ENCODE data around the gene TLCD1.
"Not testable (repeated sequence)": the region's sequence is repeated elsewhere in the genome, so short reads cannot be mapped to it uniquely, and the experiment has no call there.

TLCD1 gene

DNA sequence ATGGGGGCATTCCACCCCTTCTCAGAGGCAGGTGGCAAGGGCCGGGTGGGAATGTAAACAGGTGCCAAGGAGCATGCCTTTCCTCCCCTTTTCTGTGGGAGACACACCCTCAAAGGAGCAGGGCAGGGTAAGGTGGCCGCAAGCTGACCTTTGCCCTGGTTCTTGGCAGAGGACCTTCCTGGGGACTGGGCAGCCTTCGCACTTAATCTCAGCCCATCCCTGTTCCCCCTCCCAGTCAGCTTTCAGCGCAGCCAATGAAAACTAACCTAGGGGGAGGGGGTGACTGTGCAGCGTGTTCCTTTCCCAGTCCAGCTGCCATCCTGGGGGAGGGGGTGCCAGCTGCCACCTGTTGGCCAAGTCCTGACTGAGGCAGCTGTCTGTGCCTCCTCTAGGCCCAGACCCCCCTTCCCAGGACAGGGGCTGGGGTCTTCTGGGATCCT is 20.6 kb upstream of the TLCD1 start:
- DNase-seq, result peak; percentile 96

GRCh38 chr17:28745786-28746411 is 19.9 kb upstream of the TLCD1 start:
- no peak for DNase-seq

GRCh38 chr17:28744972-28745785 is 19.1 kb upstream of the TLCD1 start:
- peak; percentile 77 for DNase-seq

GRCh38 chr17:28744104-28744971 is 18.3 kb upstream of the TLCD1 start:
- peak; percentile 56 for DNase-seq

GRCh38 chr17:28743243-28744103 is 17.4 kb upstream of the TLCD1 start, which contains the start of gene TRAF4:
TSS of gene TRAF4 (plus strand) at chr17:28744011. CDS start at chr17:28744113, 102 bp downstream.
- DNase-seq, result peak; percentile 97

DNA sequence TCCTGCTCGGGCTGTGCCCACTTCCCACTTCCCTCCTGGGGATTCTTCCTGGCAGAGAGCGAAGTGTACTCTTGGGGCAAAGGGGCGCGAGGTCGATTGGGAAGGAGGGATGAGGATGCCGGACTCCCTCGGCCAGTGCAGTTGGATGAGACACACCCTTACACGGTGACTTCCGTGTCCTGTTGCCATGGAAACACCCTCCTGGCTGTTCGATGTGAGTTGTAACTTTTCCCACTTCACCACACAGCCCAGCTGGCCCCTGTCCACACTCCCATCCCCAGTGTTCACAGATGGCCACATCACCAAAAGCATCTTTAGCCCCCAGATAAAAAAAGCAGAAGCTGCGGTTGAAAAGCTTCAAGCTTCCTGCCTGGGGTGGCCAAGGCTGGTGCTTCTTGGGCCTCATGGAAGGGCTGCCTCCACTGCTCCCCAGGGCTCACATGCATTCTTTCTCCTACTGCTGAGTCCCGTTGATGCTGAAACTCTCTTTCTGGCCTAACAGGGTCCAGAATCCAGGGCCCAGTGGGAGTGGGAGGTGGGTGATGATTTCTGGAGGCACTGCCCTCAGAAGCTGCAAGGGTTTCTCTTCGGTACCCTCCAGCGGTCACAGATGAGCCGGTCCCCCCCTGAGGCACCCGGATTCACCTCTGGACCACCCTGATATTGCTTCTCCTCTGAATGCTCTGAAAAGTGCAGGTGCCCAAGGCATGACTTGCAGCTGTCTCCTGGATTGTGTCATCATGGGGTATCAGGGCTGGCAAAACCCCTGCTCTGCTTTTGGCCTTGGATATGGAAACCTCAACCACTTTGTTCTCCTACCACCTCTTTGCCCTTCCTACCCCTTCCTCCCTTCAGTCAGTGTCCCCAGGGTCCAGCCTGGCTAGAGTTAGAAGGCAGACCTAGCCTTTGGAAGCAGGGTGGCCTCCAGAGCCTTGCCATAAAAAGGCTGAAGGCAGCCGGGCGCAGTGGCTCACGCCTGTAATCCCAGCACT is 15.6 kb upstream of the TLCD1 start:
- DNase-seq, result no peak

DNA sequence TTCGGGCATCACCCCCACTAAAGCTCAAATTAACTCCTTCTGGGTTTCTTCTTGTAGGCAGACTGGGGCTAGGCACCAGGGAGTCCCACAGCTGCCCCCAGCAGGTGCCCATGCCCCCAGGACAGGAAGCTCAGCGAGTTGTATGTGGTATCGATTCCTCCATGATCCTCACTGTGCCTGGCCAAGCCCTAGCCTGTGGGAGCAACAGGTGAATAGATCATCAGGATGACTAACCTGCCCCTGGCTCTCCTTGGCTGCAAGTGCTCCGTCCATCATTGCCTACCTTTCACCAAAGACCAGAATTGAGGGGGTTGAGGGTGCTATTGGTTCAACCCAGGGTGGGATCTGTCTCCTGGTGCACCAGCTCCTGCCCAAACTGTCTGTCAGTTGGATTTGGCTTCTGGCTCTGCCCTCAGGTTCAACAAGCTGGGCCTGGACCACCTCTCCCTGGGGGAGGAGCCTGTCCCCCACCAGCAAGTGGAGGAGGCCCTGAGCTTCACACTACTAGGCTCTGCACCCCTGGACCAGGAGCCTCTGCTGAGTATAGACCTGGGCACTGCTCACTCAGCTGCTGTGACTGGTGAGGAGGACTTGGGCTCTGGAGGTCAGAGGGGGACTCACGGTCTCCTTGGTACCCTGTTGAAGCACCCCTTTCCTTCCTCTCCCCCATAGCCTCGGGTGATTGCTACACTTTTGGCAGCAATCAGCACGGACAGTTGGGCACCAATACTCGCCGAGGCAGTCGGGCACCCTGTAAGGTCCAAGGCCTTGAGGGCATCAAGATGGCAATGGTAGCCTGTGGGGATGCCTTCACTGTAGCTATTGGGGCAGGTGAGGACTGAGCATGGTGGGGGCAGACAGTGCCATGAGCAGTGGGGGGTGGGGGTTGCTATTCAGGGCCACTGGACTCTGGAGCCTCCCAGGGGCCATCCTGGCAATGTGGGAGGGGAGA is 14.6 kb upstream of the TLCD1 start:
- DNase-seq, result no peak

DNA sequence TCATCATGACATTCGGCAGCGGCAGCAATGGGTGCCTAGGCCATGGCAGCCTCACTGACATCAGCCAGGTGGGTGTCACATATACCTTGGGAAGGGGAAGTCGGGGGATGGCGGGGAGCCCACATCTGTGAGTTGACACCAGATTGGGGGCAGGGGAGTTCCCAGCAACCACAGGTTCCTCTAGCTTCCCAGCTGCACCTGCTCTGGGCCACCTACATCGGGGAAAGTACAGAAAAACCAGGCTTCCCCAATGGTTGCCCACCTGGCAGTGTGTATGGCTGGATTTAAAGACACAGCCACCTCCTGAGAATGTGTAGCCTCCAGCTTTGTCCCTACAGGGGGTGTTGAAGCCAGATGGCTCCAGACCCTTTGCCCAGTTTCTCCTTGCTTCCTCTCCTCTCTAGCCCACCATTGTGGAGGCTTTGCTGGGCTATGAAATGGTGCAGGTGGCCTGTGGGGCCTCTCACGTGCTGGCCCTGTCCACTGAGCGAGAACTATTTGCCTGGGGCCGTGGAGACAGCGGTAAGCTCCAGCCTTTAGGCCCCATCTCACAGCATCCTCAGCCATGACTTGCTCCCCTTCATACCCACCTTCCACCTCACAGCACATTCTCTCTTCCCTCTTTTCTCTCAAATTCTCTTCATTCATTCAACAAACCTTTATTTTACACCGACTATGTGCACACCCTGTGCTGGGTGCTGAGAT is 12.8 kb upstream of the TLCD1 start:
- no peak for DNase-seq

DNA sequence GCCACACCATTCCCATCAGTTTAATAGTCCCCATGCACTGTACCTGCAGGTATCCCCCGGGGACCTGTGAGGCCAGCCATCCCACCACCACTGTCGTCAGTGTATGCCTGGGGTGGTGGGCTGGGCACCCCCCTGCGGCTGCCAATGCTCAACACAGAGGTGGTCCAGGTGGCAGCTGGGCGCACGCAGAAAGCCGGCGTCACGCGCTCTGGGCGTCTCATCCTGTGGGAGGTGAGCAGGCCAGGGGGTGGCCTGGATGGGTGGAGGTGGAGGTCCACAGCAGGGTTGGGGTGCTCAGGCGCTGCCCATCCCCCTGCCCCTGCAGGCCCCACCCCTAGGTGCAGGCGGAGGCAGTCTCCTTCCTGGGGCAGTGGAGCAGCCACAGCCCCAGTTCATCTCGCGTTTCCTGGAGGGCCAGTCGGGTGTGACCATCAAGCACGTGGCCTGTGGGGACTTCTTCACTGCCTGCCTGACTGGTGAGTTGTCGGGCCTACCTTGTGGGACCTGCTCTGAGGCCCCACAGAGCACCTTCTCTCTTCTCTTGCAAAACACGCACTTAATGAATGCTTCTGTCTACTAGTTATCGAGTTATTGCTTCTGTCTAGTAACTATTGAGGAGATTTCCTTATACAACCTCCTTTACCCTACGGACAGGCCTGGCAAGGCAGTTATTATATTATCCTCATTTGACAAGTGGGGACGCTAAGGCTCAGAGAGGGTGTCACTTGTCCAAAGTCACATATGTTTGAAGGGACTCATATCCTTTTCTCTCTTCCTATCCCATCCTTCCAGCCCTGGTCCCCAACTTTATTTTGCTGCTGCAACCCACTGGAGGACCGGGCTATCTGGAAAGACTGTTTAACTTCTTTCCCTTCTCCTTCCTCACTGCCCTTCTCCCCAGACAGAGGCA is 12.0 kb upstream of the TLCD1 start:
- DNase-seq, result no peak

GRCh38 chr17:28737316-28737715 is 11.3 kb upstream of the TLCD1 start:
- DNase-seq, result no peak

GRCh38 chr17:28735913-28736769 is 10.1 kb upstream of the TLCD1 start:
- not testable (repeated sequence) for DNase-seq

DNA sequence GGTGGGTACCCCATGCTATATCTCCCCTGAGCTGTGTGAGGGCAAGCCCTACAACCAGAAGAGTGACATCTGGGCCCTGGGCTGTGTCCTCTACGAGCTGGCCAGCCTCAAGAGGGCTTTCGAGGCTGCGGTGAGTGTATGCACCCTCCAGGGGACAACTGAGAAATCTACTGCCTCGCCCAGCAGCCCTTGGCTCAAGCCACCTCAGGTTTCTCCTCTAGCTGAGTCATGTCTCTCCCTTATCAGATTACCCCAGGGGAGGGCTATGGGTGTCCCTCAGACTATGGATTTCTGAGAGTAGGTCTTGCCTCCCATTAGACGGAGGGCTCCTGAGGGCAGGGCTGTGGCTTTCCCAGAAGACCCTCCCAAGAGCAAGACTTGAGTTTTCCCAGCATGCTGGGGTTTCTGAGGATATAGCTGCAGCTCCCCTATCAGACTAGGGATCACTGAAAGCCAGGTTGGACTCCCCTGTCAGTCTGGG is 9.2 kb upstream of the TLCD1 start:
- no peak for DNase-seq

DNA sequence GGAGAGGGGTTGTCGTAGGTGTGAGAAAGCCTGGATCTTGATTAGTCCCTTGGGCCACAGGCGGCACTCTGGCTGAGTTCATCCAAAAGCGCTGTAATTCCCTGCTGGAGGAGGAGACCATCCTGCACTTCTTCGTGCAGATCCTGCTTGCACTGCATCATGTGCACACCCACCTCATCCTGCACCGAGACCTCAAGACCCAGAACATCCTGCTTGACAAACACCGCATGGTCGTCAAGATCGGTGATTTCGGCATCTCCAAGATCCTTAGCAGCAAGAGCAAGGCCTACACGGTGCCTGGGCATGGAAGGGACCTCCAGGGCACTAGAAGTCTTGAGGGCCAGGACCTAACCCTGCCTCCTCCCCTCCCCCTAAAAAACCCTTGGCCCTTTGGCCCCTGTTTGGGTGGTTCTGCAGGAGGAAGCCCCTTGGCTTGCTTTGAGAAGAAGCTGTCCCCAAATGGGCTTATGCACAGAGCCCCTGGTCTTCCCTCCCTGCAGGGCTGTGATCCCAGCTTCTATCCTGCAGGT is 8.7 kb upstream of the TLCD1 start:
- DNase-seq, result no peak

DNA sequence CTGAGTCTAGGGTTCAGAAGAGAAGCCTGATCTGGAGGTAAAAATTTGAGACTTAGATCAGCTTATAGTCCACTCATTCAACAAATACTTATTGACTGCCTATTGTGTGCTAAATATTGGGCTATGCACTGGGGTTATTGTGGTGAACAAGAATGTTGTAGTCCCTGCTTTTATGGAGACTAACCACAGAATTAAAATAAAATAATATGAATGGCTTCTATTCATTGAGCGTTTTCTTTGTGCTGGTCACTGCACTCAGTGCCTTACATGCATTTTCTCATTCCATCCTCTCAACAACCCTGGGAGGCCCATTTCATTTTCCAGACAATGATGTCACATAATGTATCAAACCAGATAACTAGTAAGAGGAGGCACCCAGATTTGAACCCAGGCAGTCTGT is 7.3 kb upstream of the TLCD1 start:
- no peak for DNase-seq

DNA sequence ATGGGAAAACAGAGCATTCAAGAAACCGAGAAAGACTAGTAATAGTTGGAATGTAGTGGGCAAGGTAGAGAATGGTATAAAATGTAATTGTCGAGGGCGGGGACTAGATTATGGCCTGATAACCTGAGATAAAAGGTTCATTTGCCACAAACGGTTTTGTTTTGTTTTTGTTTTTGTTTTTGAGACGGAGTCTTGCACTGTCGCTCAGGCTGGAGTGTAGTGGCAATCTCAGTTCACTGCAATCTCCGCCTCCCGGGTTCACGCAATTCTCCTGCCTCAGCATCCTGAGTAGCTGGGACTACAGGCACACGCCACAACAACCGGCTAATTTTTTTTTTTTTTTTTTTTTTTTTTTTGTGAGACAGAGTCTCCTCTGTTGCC is 3.9 kb upstream of the TLCD1 start:
- DNase-seq, result no peak

- DNase-seq, result peak; percentile 97
Measured at GRCh38 chr17:28728364-28729200, 2.5 kb upstream of the TLCD1 start, which contains the start of gene NEK8. TSS of gene NEK8 (plus strand) at chr17:28728788. CDS start at chr17:28728814, 26 bp downstream.

Data from NCI-H510A treated with DMSO at 0.1 percent for 48 hours (cell line).